ENCODE results near the gene PLBD2. TPM values are rescaled to one million over a fixed set of nuclear protein-coding genes. Genes with fewer than 3 reads are reported as not detected.

The PLBD2 gene
- total RNA-seq, 1 donor from 2014 or later = 30.8 TPM

GRCh38 chr12:113393749-113394148 lies 35.4 kb downstream of the PLBD2 start:
- DNase-seq (ENCODE audit: low read depth) = no peak

GRCh38 chr12:113395119-113395518 lies 36.7 kb downstream of the PLBD2 start:
- no peak for DNase-seq (ENCODE audit: low read depth)

GRCh38 chr12:113396200-113396599 lies 37.8 kb downstream of the PLBD2 start:
- DNase-seq (ENCODE audit: low read depth) = no peak

GRCh38 chr12:113396828-113397496 lies 38.6 kb downstream of the PLBD2 start:
- DNase-seq (ENCODE audit: low read depth) = no peak

GRCh38 chr12:113397497-113398197 lies 39.3 kb downstream of the PLBD2 start:
- DNase-seq (ENCODE audit: low read depth) = no peak

GRCh38 chr12:113398346-113399290 lies 40.2 kb downstream of the PLBD2 start:
- DNase-seq (ENCODE audit: low read depth) = no peak

GRCh38 chr12:113399490-113399889 lies 41.1 kb downstream of the PLBD2 start:
- no peak for DNase-seq (ENCODE audit: low read depth)

- DNase-seq (ENCODE audit: low read depth) = no peak
These were observed 42.0 kb downstream of the PLBD2 start for GRCh38 chr12:113400362-113400761.

- DNase-seq (ENCODE audit: low read depth) = no peak
These were observed 42.9 kb downstream of the PLBD2 start for GRCh38 chr12:113401066-113402000.

GRCh38 chr12:113402586-113403260 lies 44.3 kb downstream of the PLBD2 start:
- no peak for DNase-seq (ENCODE audit: low read depth)

GRCh38 chr12:113403435-113404415 lies 45.3 kb downstream of the PLBD2 start, which contains the start of gene SDS:
TSS of gene SDS (minus strand) at chr12:113403887. CDS start at chr12:113399708, 4,179 bp downstream.
- DNase-seq (ENCODE audit: low read depth) = peak; percentile 52

- no peak for DNase-seq (ENCODE audit: low read depth)
These were observed 47.3 kb downstream of the PLBD2 start for GRCh38 chr12:113405694-113406093.

- DNase-seq (ENCODE audit: low read depth) = peak; percentile 42
These were observed 49.7 kb downstream of the PLBD2 start for GRCh38 chr12:113407931-113408600.

GRCh38 chr12:113408756-113409298 lies 50.4 kb downstream of the PLBD2 start:
- no peak for DNase-seq (ENCODE audit: low read depth)

GRCh38 chr12:113409462-113410124 lies 51.2 kb downstream of the PLBD2 start:
- no peak for DNase-seq (ENCODE audit: low read depth)

GRCh38 chr12:113413488-113413939 lies 55.1 kb downstream of the PLBD2 start:
- no peak for DNase-seq (ENCODE audit: low read depth)

- no peak for DNase-seq (ENCODE audit: low read depth)
These were observed 56.2 kb downstream of the PLBD2 start for GRCh38 chr12:113414519-113415038.

Measured in myocyte (in vitro differentiated cells).